Measurements from ENCODE around the gene NKG7. TPM values are rescaled to one million over a fixed set of nuclear protein-coding genes. Genes with fewer than 3 reads are reported as not detected.

NKG7 gene
- total RNA-seq, 3 donors from 2014 or later (not counting 1 experiment from before 2014, with no cell fraction given): 2,907 to 3,894 (median 3,151) TPM

DNA sequence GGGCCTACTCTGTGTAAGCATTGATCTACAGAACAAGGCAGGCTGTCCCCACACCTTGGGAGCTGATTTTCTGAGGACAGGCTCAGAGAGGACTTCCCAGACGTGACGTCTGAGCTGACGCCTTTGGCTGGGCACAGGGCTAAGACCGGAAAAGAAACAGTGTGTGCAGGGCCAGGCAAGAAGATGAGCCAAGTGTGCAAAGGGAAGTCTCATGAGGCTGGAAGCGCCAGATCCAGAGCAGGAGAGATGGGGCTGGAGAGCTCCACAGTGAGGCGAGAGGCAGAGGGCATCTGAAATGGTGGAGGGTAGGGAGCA, 48.3 kb downstream of the NKG7 start:
- peaks cover 22 to 40% of the 10 kb centered on the region in 2 donors for H3K27me3 Mint-ChIP-seq (ENCODE audit: low read depth in 2 of 2)
- Histone ChIP-seq H3K4me3 (ENCODE audit: low read length) (no peak overlapping the region), H3K9me3 (ENCODE audit: control insufficient read depth, insufficient read depth, low read length) (no peaks in the 10 kb centered on the region), H3K27me3 (ENCODE audit: control insufficient read depth, insufficient read depth, low read length) (peaks cover 20% of the 10 kb centered on the region), H3K4me1 (ENCODE audit: control insufficient read depth, insufficient read depth, low read length) (peaks cover 20% of the 10 kb centered on the region), H3K36me3 (ENCODE audit: control insufficient read depth, insufficient read depth, low read length) (no peaks in the 10 kb centered on the region), H3K27ac (ENCODE audit: low read length) (no peak overlapping the region)
- no peak overlapping the region for H3K27ac Mint-ChIP-seq
- no peaks in the 10 kb centered on the region for H3K9me3 Mint-ChIP-seq
- DNase-seq: no peak
- H3K4me1 Mint-ChIP-seq: peaks cover 9 to 16% of the 10 kb centered on the region in 2 donors
- TF ChIP-seq, protein P1, sequence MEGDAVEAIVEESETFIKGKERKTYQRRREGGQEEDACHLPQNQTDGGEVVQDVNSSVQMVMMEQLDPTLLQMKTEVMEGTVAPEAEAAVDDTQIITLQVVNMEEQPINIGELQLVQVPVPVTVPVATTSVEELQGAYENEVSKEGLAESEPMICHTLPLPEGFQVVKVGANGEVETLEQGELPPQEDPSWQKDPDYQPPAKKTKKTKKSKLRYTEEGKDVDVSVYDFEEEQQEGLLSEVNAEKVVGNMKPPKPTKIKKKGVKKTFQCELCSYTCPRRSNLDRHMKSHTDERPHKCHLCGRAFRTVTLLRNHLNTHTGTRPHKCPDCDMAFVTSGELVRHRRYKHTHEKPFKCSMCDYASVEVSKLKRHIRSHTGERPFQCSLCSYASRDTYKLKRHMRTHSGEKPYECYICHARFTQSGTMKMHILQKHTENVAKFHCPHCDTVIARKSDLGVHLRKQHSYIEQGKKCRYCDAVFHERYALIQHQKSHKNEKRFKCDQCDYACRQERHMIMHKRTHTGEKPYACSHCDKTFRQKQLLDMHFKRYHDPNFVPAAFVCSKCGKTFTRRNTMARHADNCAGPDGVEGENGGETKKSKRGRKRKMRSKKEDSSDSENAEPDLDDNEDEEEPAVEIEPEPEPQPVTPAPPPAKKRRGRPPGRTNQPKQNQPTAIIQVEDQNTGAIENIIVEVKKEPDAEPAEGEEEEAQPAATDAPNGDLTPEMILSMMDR (IDR thresholded peaks at IDR 0.05): no peak
- H3K4me3 Mint-ChIP-seq: no peak overlapping the region
- ATAC-seq: no peak
- no peaks in the 10 kb centered on the region for H3K36me3 Mint-ChIP-seq
- WGBS (ENCODE audit: insufficient coverage): 87% methylated on average over 6 of the region's 6 CpGs
- intact Hi-C loops (cut with micrococcal nuclease): no loop called here

DNA sequence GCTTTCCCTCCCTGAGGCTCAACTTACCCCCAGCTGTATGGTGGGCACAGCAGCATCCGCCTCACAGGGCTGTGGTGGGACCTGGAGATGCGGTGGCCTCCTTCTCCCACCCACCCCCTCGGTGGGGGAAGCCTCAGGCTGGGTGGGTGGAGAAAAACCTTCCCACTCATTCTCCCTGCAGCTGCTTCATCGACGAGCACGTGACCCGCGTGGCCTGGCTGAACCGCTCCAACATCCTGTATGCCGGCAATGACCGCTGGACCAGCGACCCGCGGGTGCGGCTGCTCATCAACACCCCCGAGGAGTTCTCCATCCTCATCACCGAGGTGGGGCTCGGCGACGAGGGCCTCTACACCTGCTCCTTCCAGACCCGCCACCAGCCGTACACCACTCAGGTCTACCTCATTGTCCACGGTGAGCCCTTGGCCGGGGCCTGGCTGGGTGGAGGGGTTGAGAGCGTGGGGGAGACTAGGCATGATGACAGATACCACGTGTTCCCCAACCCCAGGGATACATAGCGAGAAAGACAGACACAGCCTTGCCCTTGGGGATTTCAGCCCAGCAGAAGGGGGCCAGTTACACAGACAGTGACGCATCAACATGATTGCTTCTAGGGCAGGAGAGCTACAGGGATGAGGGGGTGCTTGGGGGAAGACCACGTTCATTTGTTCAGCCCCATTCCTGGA, 48.8 kb downstream of the NKG7 start:
- no peaks in the 10 kb centered on the region for H3K9me3 ChIP-seq (ENCODE audit: control insufficient read depth, insufficient read depth, low read length)
- peaks cover 20% of the 10 kb centered on the region for H3K4me1 ChIP-seq (ENCODE audit: control insufficient read depth, insufficient read depth, low read length)
- Mint-ChIP-seq H3K36me3 (no peaks in the 10 kb centered on the region), H3K4me1 (peaks cover 9 to 16% of the 10 kb centered on the region in 2 donors), H3K27ac (no peak overlapping the region), H3K4me3 (no peak overlapping the region), H3K9me3 (no peaks in the 10 kb centered on the region), H3K27me3 (ENCODE audit: low read depth in 2 of 2) (peaks cover 22 to 38% of the 10 kb centered on the region in 2 donors)
- TF ChIP-seq, protein P1 (IDR thresholded peaks at IDR 0.05): no peak
- DNase-seq (no peak), ATAC-seq (no peak)
- H3K27ac ChIP-seq (ENCODE audit: low read length): no peak overlapping the region
- WGBS (ENCODE audit: insufficient coverage): 83% methylated on average over 28 of the region's 29 CpGs
- intact Hi-C loops (cut with micrococcal nuclease): no loop called here
- no peak overlapping the region for H3K4me3 ChIP-seq (ENCODE audit: low read length)
- H3K27me3 ChIP-seq (ENCODE audit: control insufficient read depth, insufficient read depth, low read length): peaks cover 18% of the 10 kb centered on the region
- no peaks in the 10 kb centered on the region for H3K36me3 ChIP-seq (ENCODE audit: control insufficient read depth, insufficient read depth, low read length)

DNA sequence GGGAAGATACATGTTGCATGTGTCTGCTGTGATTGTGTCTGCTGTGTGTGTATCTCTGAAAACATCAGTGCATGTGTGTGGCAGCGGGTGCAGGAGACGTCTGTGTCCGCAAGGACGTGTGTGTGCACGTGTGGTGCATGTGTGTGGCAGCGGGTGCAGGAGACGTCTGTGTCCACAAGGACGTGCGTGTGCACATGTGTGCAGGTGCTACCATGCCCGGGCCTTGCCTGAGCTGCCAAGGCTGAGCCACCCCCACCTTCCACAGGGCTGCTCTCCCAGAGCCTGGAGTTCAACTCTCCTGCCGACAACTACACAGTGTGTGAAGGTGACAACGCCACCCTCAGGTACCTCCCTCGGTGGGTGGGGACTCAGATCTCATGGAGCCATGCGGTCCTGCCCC, 50.7 kb downstream of the NKG7 start:
- ATAC-seq: no peak
- intact Hi-C loops (cut with micrococcal nuclease): no loop called here
- H3K27me3 Mint-ChIP-seq (ENCODE audit: low read depth in 2 of 2): peaks cover 14 to 30% of the 10 kb centered on the region in 2 donors
- Histone ChIP-seq H3K4me1 (ENCODE audit: control insufficient read depth, insufficient read depth, low read length) (peaks cover 2% of the 10 kb centered on the region), H3K4me3 (ENCODE audit: low read length) (no peak overlapping the region), H3K36me3 (ENCODE audit: control insufficient read depth, insufficient read depth, low read length) (no peaks in the 10 kb centered on the region), H3K27me3 (ENCODE audit: control insufficient read depth, insufficient read depth, low read length) (peaks cover 5% of the 10 kb centered on the region), H3K27ac (ENCODE audit: low read length) (no peak overlapping the region), H3K9me3 (ENCODE audit: control insufficient read depth, insufficient read depth, low read length) (no peaks in the 10 kb centered on the region)
- no peaks in the 10 kb centered on the region for H3K9me3 Mint-ChIP-seq
- DNase-seq: no peak
- TF ChIP-seq, protein P1 (IDR thresholded peaks at IDR 0.05): no peak
- H3K36me3 Mint-ChIP-seq: no peaks in the 10 kb centered on the region
- H3K4me3 Mint-ChIP-seq: no peak overlapping the region
- 84% methylated on average over 14 of the region's 14 CpGs for WGBS (ENCODE audit: insufficient coverage)
- H3K4me1 Mint-ChIP-seq: peaks cover 0 to 4% of the 10 kb centered on the region in 2 donors
- H3K27ac Mint-ChIP-seq: no peak overlapping the region

Other genes starting within 250 kb of the NKG7 start
- gene SIGLEC9, start 247.7 kb downstream of the NKG7 start, total RNA-seq: 10 to 100 TPM; 13.0 to 15.3 (median 13.8) TPM
- gene SIGLEC7, start 230.4 kb downstream of the NKG7 start, total RNA-seq: 10 to 100 TPM; 48.6 to 56.0 (median 49.5) TPM
- 1 to 10 TPM; 2.3 to 6.5 (median 6.0) TPM for gene CD33, start 147.6 kb downstream of the NKG7 start, total RNA-seq
- not detected for gene SIGLECL1, start 121.6 kb downstream of the NKG7 start, total RNA-seq
- not detected for gene IGLON5, start 61.0 kb downstream of the NKG7 start, total RNA-seq
- gene VSIG10L, start 30.5 kb downstream of the NKG7 start, total RNA-seq: under 1 TPM in 2 of 3 donors, not detected in 1; 0.52 to 0.68 TPM
- gene ETFB, start 6.3 kb downstream of the NKG7 start, total RNA-seq: 10 to 100 TPM; 44.9 to 60.1 (median 55.0) TPM
- 10 to 100 TPM; 72.8 to 83.2 (median 75.3) TPM for gene CLDND2, start 3.7 kb downstream of the NKG7 start, total RNA-seq
- gene LIM2, start 15.3 kb upstream of the NKG7 start, total RNA-seq: 10 to 100 TPM in 1 of 3 donors, 1 to 10 TPM in 2; 5.9 to 10.3 (median 8.5) TPM
- 1 to 10 TPM; 1.4 to 3.6 (median 1.7) TPM for gene C19orf84, start 17.9 kb upstream of the NKG7 start, total RNA-seq
- gene SIGLEC10, start 45.0 kb upstream of the NKG7 start, total RNA-seq: 10 to 100 TPM in 1 of 3 donors, 1 to 10 TPM in 2; 1.7 to 28.9 (median 6.6) TPM
- not detected for gene SIGLEC8, start 85.8 kb upstream of the NKG7 start, total RNA-seq
- gene CEACAM18, start 105.9 kb upstream of the NKG7 start, total RNA-seq: not detected
- gene SIGLEC12, start 129.1 kb upstream of the NKG7 start, total RNA-seq: under 1 TPM in 2 of 3 donors, not detected in 1; 0.50 to 0.57 TPM
- 1 to 10 TPM in 1 of 3 donors, under 1 TPM in 2; 0.25 to 2.4 (median 0.59) TPM for gene SIGLEC6, start 159.0 kb upstream of the NKG7 start, total RNA-seq
- 1 to 10 TPM; 3.4 to 4.8 (median 4.0) TPM for gene ZNF175, start 198.6 kb upstream of the NKG7 start, total RNA-seq